OCI-LY1 (cell line): ENCODE measurements around the gene CBFA2T3.

Source experiments
- CTCF ChIP-seq: fragments of 200-600 bp; sonication (generic), shearing (Covaris generic); IDR thresholded peaks from 2 replicates; pipeline ENCODE4 v1.5.1; 2017; ENCODE audit warnings: mild to moderate bottlenecking, antibody characterized with exemption, low read length, moderate library complexity, mixed read lengths
- EZH2 ChIP-seq: fragments of 200-600 bp; sonication (generic), shearing (Covaris generic); IDR thresholded peaks from 2 replicates; pipeline ENCODE4 v1.8.0; 2017; ENCODE audit warnings: borderline replicate concordance, mixed run types, mild to moderate bottlenecking, antibody characterized with exemption, low read length, moderate library complexity, mixed read lengths

GRCh38 chr16:88923450-88923849 is 53.6 kb downstream of the CBFA2T3 start:
- TF ChIP-seq CTCF (no peak), EZH2 (no peak)
